Coronary artery (tissue), 2 donors: ENCODE measurements around the gene SEC16A.

Experiments
- DNase-seq: peaks from one replicate; pipeline ENCODE4 v3.0.0-alpha.2; 2017; ENCODE audit warnings: low spot score
- H3K27ac ChIP-seq, 2 donors: fragments of 200-600 bp; sonication (generic); one replicate each; pipeline ENCODE4 v1.5.1; 2016 to 2019
- H3K4me3 ChIP-seq: fragments of 200-600 bp; sonication (generic); 2 replicates; pipeline ENCODE4 v1.5.1; 2016; ENCODE audit warnings: mild to moderate bottlenecking, moderate library complexity
- CTCF ChIP-seq: fragments of 200-600 bp; sonication (generic); IDR thresholded peaks from one replicate; pipeline ENCODE4 v1.5.1; 2019; ENCODE audit warnings: antibody characterized with exemption

Gene SEC16A

GRCh38 chr9:136512651-136513071 lies 29.8 kb upstream of the SEC16A start:
- H3K4me3 ChIP-seq: no peak overlapping the region
- no peak for DNase-seq
- H3K27ac ChIP-seq: peak overlapping the region; percentile 15 to 53
- TF ChIP-seq CTCF: no peak

- DNase-seq: no peak
- TF ChIP-seq CTCF: no peak
- Histone ChIP-seq H3K4me3 (no peak overlapping the region), H3K27ac (peak overlapping the region; percentile 15 to 53)
Measured at GRCh38 chr9:136511670-136512592, 29.1 kb upstream of the SEC16A start.

GRCh38 chr9:136511144-136511669 lies 28.4 kb upstream of the SEC16A start:
- H3K4me3 ChIP-seq: no peak overlapping the region
- no peak for TF ChIP-seq CTCF
- peak overlapping the region in 1 of 2 donors; percentile 53 for H3K27ac ChIP-seq
- DNase-seq: no peak

- peak overlapping the region in 1 of 2 donors; percentile 53 for H3K27ac ChIP-seq
- TF ChIP-seq CTCF: no peak
- no peak overlapping the region for H3K4me3 ChIP-seq
- DNase-seq: no peak
Measured at GRCh38 chr9:136510561-136510960, 27.7 kb upstream of the SEC16A start.

- no peak for DNase-seq
- H3K27ac ChIP-seq: peak overlapping the region in 1 of 2 donors; percentile 53
- no peak overlapping the region for H3K4me3 ChIP-seq
- no peak for TF ChIP-seq CTCF
Measured at GRCh38 chr9:136509549-136509948, 26.7 kb upstream of the SEC16A start.

GRCh38 chr9:136508729-136509500 lies 26.1 kb upstream of the SEC16A start:
- peak overlapping the region in 1 of 2 donors; percentile 27 for H3K27ac ChIP-seq

More at GRCh38 chr9:136508729-136509500, 26.1 kb upstream of the SEC16A start:
- TF ChIP-seq CTCF: no peak
- H3K4me3 ChIP-seq: no peak overlapping the region
- DNase-seq: no peak
